ENCODE measurements around the gene KHSRP. TPM values are rescaled to one million over a fixed set of nuclear protein-coding genes. Genes with fewer than 3 reads are reported as not detected.

Gene KHSRP
- total RNA-seq, 1 experiment from 2014 or later, result 671 TPM

GRCh38 chr19:6372594-6373095 lies 52.0 kb downstream of the KHSRP start, which contains the start of gene ALKBH7:
ALKBH7 (plus strand) TSS chr19:6372794; CDS start chr19:6372821, 27 bp downstream.
- Histone ChIP-seq H3K27me3 (replicated peaks; ENCODE audit: insufficient read depth, low read depth, low read length, poor library complexity) (no peaks in the 10 kb centered on the region), H3K36me3 (ENCODE audit: insufficient read depth, low read length, poor library complexity, severe bottlenecking) (peaks cover 14% of the 10 kb centered on the region), H3K4me1 (ENCODE audit: insufficient read depth, low read length, poor library complexity, severe bottlenecking) (peaks cover 12% of the 10 kb centered on the region), H3K4me3 (ENCODE audit: low read depth, low read length, poor library complexity, severe bottlenecking) (peak within 1 kb of the TSS; percentile 91), H3K9me3 (ENCODE audit: low read depth, low read length, poor library complexity, severe bottlenecking) (no peaks in the 10 kb centered on the region), H3K27ac (ENCODE audit: low read depth, low read length, poor library complexity, severe bottlenecking) (peak within 1 kb of the TSS; percentile 99)
- DNase-seq (ENCODE audit: low spot score), result peak; percentile 100
- CTCF ChIA-PET, result interaction anchor here (0.5 kb wide), 1 partner anchor 1064 kb away, joined by 4 read pairs; no protein-coding TSS in a partner anchor
- TF ChIP-seq CTCF (conservative IDR thresholded peaks at IDR 0.05; ENCODE audit: low read depth, low read length), result no peak
- TF ChIP-seq EZH2 (IDR thresholded peaks at IDR 0.05; ENCODE audit: borderline replicate concordance, low read depth, low read length, poor library complexity, severe bottlenecking), result no peak
- intact Hi-C loops (cut with micrococcal nuclease; ENCODE audit: unreplicated experiment), result loop anchor here (5.0 kb wide), 1 partner anchor 50 kb away; the partner anchor contains the start of gene KHSRP
- POLR2A ChIA-PET (ENCODE audit: low non-redundant PET), result interaction anchor here (0.8 kb wide), 1 partner anchor 12 kb away, joined by 11 read pairs; the partner anchor contains the start of gene CLPP
- no TSS peak for BruUV-seq (replicated peaks)

GRCh38 chr19:6364353-6364752 lies 60.3 kb downstream of the KHSRP start:
- ChIA-PET CTCF (no interaction called here), POLR2A (ENCODE audit: low non-redundant PET) (no interaction called here)
- intact Hi-C loops (cut with micrococcal nuclease; ENCODE audit: unreplicated experiment), result no loop called here

More at GRCh38 chr19:6364353-6364752, 60.3 kb downstream of the KHSRP start:
- no peak for DNase-seq (ENCODE audit: low spot score)
- no TSS peak for BruUV-seq (replicated peaks)
- peaks cover 47% of the 10 kb centered on the region for H3K36me3 ChIP-seq (ENCODE audit: insufficient read depth, low read length, poor library complexity, severe bottlenecking)
- no peaks in the 10 kb centered on the region for H3K4me1 ChIP-seq (ENCODE audit: insufficient read depth, low read length, poor library complexity, severe bottlenecking)
- no peak overlapping the region for H3K4me3 ChIP-seq (ENCODE audit: low read depth, low read length, poor library complexity, severe bottlenecking)
- H3K9me3 ChIP-seq (ENCODE audit: low read depth, low read length, poor library complexity, severe bottlenecking), result no peaks in the 10 kb centered on the region
- H3K27ac ChIP-seq (ENCODE audit: low read depth, low read length, poor library complexity, severe bottlenecking), result no peak overlapping the region
- no peak for TF ChIP-seq EZH2 (IDR thresholded peaks at IDR 0.05; ENCODE audit: borderline replicate concordance, low read depth, low read length, poor library complexity, severe bottlenecking)
- TF ChIP-seq CTCF (conservative IDR thresholded peaks at IDR 0.05; ENCODE audit: low read depth, low read length), result no peak
- no peaks in the 10 kb centered on the region for H3K27me3 ChIP-seq (replicated peaks; ENCODE audit: insufficient read depth, low read depth, low read length, poor library complexity)

Small RNA genes within 50 kb of the gene (microRNA-seq; reads per million reads assigned to microRNA genes)
- 49.1 reads per million, percentile 56 among the genes with 10 or more reads in this experiment for gene MIR3940
- not detected for gene MIR6790
- 5.1 reads per million, percentile 17 among the genes with 10 or more reads in this experiment for gene MIR6885

Other genes with a start within 250 kb of the KHSRP start
- gene MLLT1, start 144.8 kb downstream of the KHSRP start, total RNA-seq (2021), result 80.1 and 88.6 TPM in 2 replicates
- not detected in 2 replicates for gene ACER1, start 91.2 kb downstream of the KHSRP start, total RNA-seq (2021)
- 127 and 133 TPM in 2 replicates for gene CLPP, start 63.3 kb downstream of the KHSRP start, total RNA-seq (2021)
- gene ALKBH7, start 52.0 kb downstream of the KHSRP start, total RNA-seq (2021), result 30.6 and 37.1 TPM in 2 replicates
- gene PSPN, start 48.9 kb downstream of the KHSRP start, total RNA-seq (2021), result 3.4 and 3.6 TPM in 2 replicates
- gene GTF2F1, start 31.6 kb downstream of the KHSRP start, total RNA-seq (2021), result 100 and 106 TPM in 2 replicates
- gene SLC25A41, start 9.0 kb upstream of the KHSRP start, total RNA-seq (2021), result 0.39 and 0.44 TPM in 2 replicates
- 39.9 and 56.0 TPM in 2 replicates for gene SLC25A23, start 35.0 kb upstream of the KHSRP start, total RNA-seq (2021)
- not detected in 2 replicates for gene CRB3, start 39.5 kb upstream of the KHSRP start, total RNA-seq (2021)
- 0.11 and 0.24 TPM in 2 replicates for gene DENND1C, start 57.0 kb upstream of the KHSRP start, total RNA-seq (2021)
- gene TUBB4A, start 77.5 kb upstream of the KHSRP start, total RNA-seq (2021), result 27.0 and 45.2 TPM in 2 replicates
- gene TNFSF9, start 106.2 kb upstream of the KHSRP start, total RNA-seq (2021), result 10.0 and 11.1 TPM in 2 replicates
- gene CD70, start 166.3 kb upstream of the KHSRP start, total RNA-seq (2021), result 2.0 and 3.8 TPM in 2 replicates
- gene TNFSF14, start 245.3 kb upstream of the KHSRP start, total RNA-seq (2021), result not detected in 2 replicates

Measured in A673 (cell line).